ENCODE data around the gene MBD6. TPM values are rescaled to one million over a fixed set of nuclear protein-coding genes. Genes with fewer than 3 reads are reported as not detected.
A peak's percentile ranks its signal among the peaks of the same experiment; 100 is the strongest.
"Not testable (repeated sequence)": the region's sequence is repeated elsewhere in the genome, so short reads cannot be mapped to it uniquely, and the experiment has no call there.

The MBD6 gene
- polyA plus RNA-seq, 6 donors from 2014 or later = 1.8 to 8.2 (median 5.0) TPM

GRCh38 chr12:57514246-57514645 is 8.4 kb upstream of the MBD6 start:
- not testable (repeated sequence) for H3K4me3 Mint-ChIP-seq; H3K27me3 Mint-ChIP-seq; ATAC-seq (ENCODE audit: low read depth in 2 of 2); H3K9me3 Mint-ChIP-seq; DNase-seq
- peaks cover 9 to 27% of the 10 kb centered on the region in 2 donors for H3K36me3 Mint-ChIP-seq
- peak overlapping the region in 1 of 6 donors; percentile 15 for H3K27ac Mint-ChIP-seq
- peaks cover 15 to 26% (median 23%) of the 10 kb centered on the region in 3 donors for H3K4me1 Mint-ChIP-seq

- H3K9me3 Mint-ChIP-seq = no peaks in the 10 kb centered on the region
- no peaks in the 10 kb centered on the region for H3K27me3 Mint-ChIP-seq
- peaks cover 9 to 21% of the 10 kb centered on the region in 2 donors for H3K36me3 Mint-ChIP-seq
- H3K27ac Mint-ChIP-seq = peak overlapping the region in 3 of 6 donors; percentile 54 to 100 (median 70)
- H3K4me3 Mint-ChIP-seq = no peak overlapping the region
- ATAC-seq (ENCODE audit: low read depth in 2 of 2) (no peak), DNase-seq (no peak)
- peaks cover 18 to 28% (median 26%) of the 10 kb centered on the region in 3 donors for H3K4me1 Mint-ChIP-seq
Measured at GRCh38 chr12:57514720-57515407, 7.8 kb upstream of the MBD6 start.

- no peak for ATAC-seq (ENCODE audit: low read depth in 2 of 2)
- H3K36me3 Mint-ChIP-seq = peaks cover 9 to 19% of the 10 kb centered on the region in 2 donors
- H3K4me3 Mint-ChIP-seq = peak overlapping the region in 1 of 8 donors; percentile 65
- H3K9me3 Mint-ChIP-seq = no peaks in the 10 kb centered on the region
- H3K27me3 Mint-ChIP-seq = no peaks in the 10 kb centered on the region
- no peak for DNase-seq
- H3K27ac Mint-ChIP-seq = peak overlapping the region in 3 of 6 donors; percentile 50 to 100 (median 70)
- H3K4me1 Mint-ChIP-seq = peaks cover 22 to 31% (median 30%) of the 10 kb centered on the region in 3 donors
Measured at GRCh38 chr12:57515408-57515933, 7.2 kb upstream of the MBD6 start.

- Mint-ChIP-seq H3K9me3 (no peaks in the 10 kb centered on the region), H3K27ac (peak overlapping the region in 5 of 6 donors; percentile 40 to 100 (median 56)), H3K4me3 (peak overlapping the region in 1 of 8 donors; percentile 65), H3K27me3 (no peaks in the 10 kb centered on the region), H3K4me1 (peaks cover 27 to 33% (median 31%) of the 10 kb centered on the region in 3 donors), H3K36me3 (peaks cover 9 to 19% of the 10 kb centered on the region in 2 donors)
- DNase-seq (no peak), ATAC-seq (ENCODE audit: low read depth in 2 of 2) (no peak)
Measured at GRCh38 chr12:57515934-57516541, 6.6 kb upstream of the MBD6 start.

- ATAC-seq (ENCODE audit: low read depth in 2 of 2) (no peak), DNase-seq (no peak)
- H3K36me3 Mint-ChIP-seq = peaks cover 9 to 17% of the 10 kb centered on the region in 2 donors
- H3K27me3 Mint-ChIP-seq = no peaks in the 10 kb centered on the region
- H3K4me1 Mint-ChIP-seq = peaks cover 30 to 40% (median 35%) of the 10 kb centered on the region in 3 donors
- H3K4me3 Mint-ChIP-seq = peak overlapping the region in 2 of 8 donors; percentile 76 to 96
- H3K9me3 Mint-ChIP-seq = no peaks in the 10 kb centered on the region
- peak overlapping the region in 2 of 6 donors; percentile 82 to 100 for H3K27ac Mint-ChIP-seq
Measured at GRCh38 chr12:57516617-57517153, 5.9 kb upstream of the MBD6 start.

- Mint-ChIP-seq H3K4me3 (peak overlapping the region in 3 of 8 donors; percentile 19 to 96 (median 20)), H3K9me3 (no peaks in the 10 kb centered on the region), H3K27ac (peak overlapping the region in 4 of 6 donors; percentile 3 to 100 (median 64)), H3K36me3 (peaks cover 9 to 12% of the 10 kb centered on the region in 2 donors), H3K27me3 (no peaks in the 10 kb centered on the region), H3K4me1 (peaks cover 31 to 45% (median 40%) of the 10 kb centered on the region in 3 donors)
- no peak for ATAC-seq (ENCODE audit: low read depth in 2 of 2)
- DNase-seq = no peak
Measured at GRCh38 chr12:57517187-57517586, 5.4 kb upstream of the MBD6 start.

GRCh38 chr12:57517718-57518117 is 4.9 kb upstream of the MBD6 start:
- H3K4me3 Mint-ChIP-seq = peak overlapping the region in 3 of 8 donors; percentile 19 to 96 (median 42)
- not testable (repeated sequence) for DNase-seq; H3K9me3 Mint-ChIP-seq; H3K36me3 Mint-ChIP-seq; ATAC-seq (ENCODE audit: low read depth in 2 of 2); H3K27me3 Mint-ChIP-seq
- peaks cover 26 to 46% (median 40%) of the 10 kb centered on the region in 3 donors for H3K4me1 Mint-ChIP-seq
- H3K27ac Mint-ChIP-seq = peak overlapping the region in 4 of 6 donors; percentile 38 to 100 (median 80)

- H3K36me3 Mint-ChIP-seq = peaks cover under 1 to 9% of the 10 kb centered on the region in 2 donors
- DNase-seq = no peak
- peak overlapping the region in 7 of 8 donors; percentile 93 to 100 (median 99) for H3K4me3 Mint-ChIP-seq
- ATAC-seq (ENCODE audit: low read depth in 2 of 2) = no peak
- H3K27ac Mint-ChIP-seq = peak overlapping the region in 5 of 6 donors; percentile 95 to 100 (median 100)
- H3K9me3 Mint-ChIP-seq = no peaks in the 10 kb centered on the region
- no peaks in the 10 kb centered on the region for H3K27me3 Mint-ChIP-seq
- H3K4me1 Mint-ChIP-seq = peaks cover 30 to 47% (median 45%) of the 10 kb centered on the region in 3 donors
Measured at GRCh38 chr12:57518176-57518919, 4.3 kb upstream of the MBD6 start.

GRCh38 chr12:57518920-57519795 is 3.5 kb upstream of the MBD6 start:
- Mint-ChIP-seq H3K4me3 (peak overlapping the region; percentile 93 to 100 (median 99)), H3K36me3 (peaks cover 0 to 9% of the 10 kb centered on the region in 2 donors), H3K27ac (peak overlapping the region; percentile 99 to 100 (median 100)), H3K9me3 (no peaks in the 10 kb centered on the region), H3K27me3 (no peaks in the 10 kb centered on the region), H3K4me1 (peaks cover 38 to 54% (median 53%) of the 10 kb centered on the region in 3 donors)
- ATAC-seq (ENCODE audit: low read depth in 2 of 2) (no peak), DNase-seq (no peak)

GRCh38 chr12:57519796-57520052 is 2.9 kb upstream of the MBD6 start:
- no peak for DNase-seq
- H3K4me1 Mint-ChIP-seq = peaks cover 43 to 59% (median 59%) of the 10 kb centered on the region in 3 donors
- no peaks in the 10 kb centered on the region for H3K9me3 Mint-ChIP-seq
- no peaks in the 10 kb centered on the region for H3K27me3 Mint-ChIP-seq
- H3K27ac Mint-ChIP-seq = peak overlapping the region; percentile 99 to 100 (median 100)
- peak overlapping the region; percentile 93 to 100 (median 99) for H3K4me3 Mint-ChIP-seq
- peaks cover 0 to 9% of the 10 kb centered on the region in 2 donors for H3K36me3 Mint-ChIP-seq
- ATAC-seq (ENCODE audit: low read depth in 2 of 2) = no peak

- H3K36me3 Mint-ChIP-seq = peaks cover 0 to 9% of the 10 kb centered on the region in 2 donors
- no peaks in the 10 kb centered on the region for H3K27me3 Mint-ChIP-seq
- DNase-seq = peak; percentile 100
- peak within 1 kb of the TSS; percentile 99 to 100 (median 100) for H3K27ac Mint-ChIP-seq
- peak; percentile 71 to 73 for ATAC-seq (ENCODE audit: low read depth in 2 of 2)
- no peaks in the 10 kb centered on the region for H3K9me3 Mint-ChIP-seq
- H3K4me3 Mint-ChIP-seq = peak within 1 kb of the TSS; percentile 93 to 100 (median 99)
- H3K4me1 Mint-ChIP-seq = peaks cover 43 to 64% (median 63%) of the 10 kb centered on the region in 3 donors
Measured at GRCh38 chr12:57520053-57520818, 2.4 kb upstream of the MBD6 start, which contains the start of gene DDIT3. Gene DDIT3, minus strand, starts transcription at chr12:57520514. Its CDS starts 3,108 bp downstream, at chr12:57517406.
